ENCODE measurements around the gene TNFRSF19. TPM values are rescaled to one million over a fixed set of nuclear protein-coding genes. Genes with fewer than 3 reads are reported as not detected.

Gene TNFRSF19
- total RNA-seq, 1 experiment from 2014 or later = 0.54 TPM

GRCh38 chr13:23619068-23619855 lies 49.0 kb downstream of the TNFRSF19 start:
- Histone ChIP-seq H3K4me1 (ENCODE audit: control insufficient read depth, insufficient read depth, low read length) (no peaks in the 10 kb centered on the region), H3K4me3 (ENCODE audit: low read depth in 2 of 2, low read length in 2 of 2) (no peak overlapping the region), H3K27ac (ENCODE audit: low read length) (no peak overlapping the region), H3K27me3 (ENCODE audit: control insufficient read depth, insufficient read depth, low read length) (no peaks in the 10 kb centered on the region), H3K36me3 (ENCODE audit: control insufficient read depth, insufficient read depth, low read length) (no peaks in the 10 kb centered on the region), H3K9me3 (ENCODE audit: control insufficient read depth, insufficient read depth, low read depth, low read length) (no peaks in the 10 kb centered on the region)
- DNase-seq (ENCODE audit: low read depth, low spot score) = no peak
- ATAC-seq = no peak
- TF ChIP-seq REST (IDR thresholded peaks at IDR 0.05; ENCODE audit: insufficient read depth in 1 of 2, low read depth in 2 of 2, low read length in 1 of 2) (no peak), TCF7L2 (IDR thresholded peaks at IDR 0.05; ENCODE audit: low read depth, low read length) (no peak), SIN3A (IDR thresholded peaks at IDR 0.05; ENCODE audit: borderline replicate concordance, insufficient read depth, low read depth, low read length) (no peak), POLR2AphosphoS5 (IDR thresholded peaks at IDR 0.05; ENCODE audit: low read depth, low read length) (no peak), CTCF (IDR thresholded peaks at IDR 0.05) (no peak)
- BruUV-seq (replicated peaks) = no TSS peak
- POLR2A ChIA-PET = no interaction called here
- in situ Hi-C loops (cut with HindIII; ENCODE audit: low pct_unique_long_range_greater_than_20kb, low sequenced_read_pairs) = no loop called here
- CTCF ChIA-PET = no interaction called here
- intact Hi-C loops (cut with micrococcal nuclease; ENCODE audit: unreplicated experiment) = no loop called here

GRCh38 chr13:23620211-23620610 lies 50.0 kb downstream of the TNFRSF19 start:
- ChIA-PET POLR2A (no interaction called here), CTCF (no interaction called here)
- BruUV-seq (replicated peaks) = no TSS peak
- ATAC-seq (no peak), DNase-seq (ENCODE audit: low read depth, low spot score) (no peak)
- no peaks in the 10 kb centered on the region for H3K4me1 ChIP-seq (ENCODE audit: control insufficient read depth, insufficient read depth, low read length)
- H3K36me3 ChIP-seq (ENCODE audit: control insufficient read depth, insufficient read depth, low read length) = no peaks in the 10 kb centered on the region
- H3K4me3 ChIP-seq (ENCODE audit: low read depth in 2 of 2, low read length in 2 of 2) = no peak overlapping the region
- intact Hi-C loops (cut with micrococcal nuclease; ENCODE audit: unreplicated experiment) (no loop called here), in situ Hi-C loops (cut with HindIII; ENCODE audit: low pct_unique_long_range_greater_than_20kb, low sequenced_read_pairs) (no loop called here)
- TF ChIP-seq POLR2AphosphoS5 (IDR thresholded peaks at IDR 0.05; ENCODE audit: low read depth, low read length) (no peak), SIN3A (IDR thresholded peaks at IDR 0.05; ENCODE audit: borderline replicate concordance, insufficient read depth, low read depth, low read length) (no peak), TCF7L2 (IDR thresholded peaks at IDR 0.05; ENCODE audit: low read depth, low read length) (no peak), REST (IDR thresholded peaks at IDR 0.05; ENCODE audit: insufficient read depth in 1 of 2, low read depth in 2 of 2, low read length in 1 of 2) (no peak), CTCF (IDR thresholded peaks at IDR 0.05) (no peak)
- no peaks in the 10 kb centered on the region for H3K27me3 ChIP-seq (ENCODE audit: control insufficient read depth, insufficient read depth, low read length)
- no peaks in the 10 kb centered on the region for H3K9me3 ChIP-seq (ENCODE audit: control insufficient read depth, insufficient read depth, low read depth, low read length)
- no peak overlapping the region for H3K27ac ChIP-seq (ENCODE audit: low read length)

Data from Panc1 (cell line).